ENCODE results near the gene RBFOX2. TPM values are rescaled to one million over a fixed set of nuclear protein-coding genes. Genes with fewer than 3 reads are reported as not detected.

Gene RBFOX2
- total and polyA plus RNA-seq, 10 of the 15 experiments (the other 5 are each of a cell fraction or from before 2014, with no cell fraction given), result 0.01 to 2.7 (median 0.17) TPM; not detected in 4

DNA sequence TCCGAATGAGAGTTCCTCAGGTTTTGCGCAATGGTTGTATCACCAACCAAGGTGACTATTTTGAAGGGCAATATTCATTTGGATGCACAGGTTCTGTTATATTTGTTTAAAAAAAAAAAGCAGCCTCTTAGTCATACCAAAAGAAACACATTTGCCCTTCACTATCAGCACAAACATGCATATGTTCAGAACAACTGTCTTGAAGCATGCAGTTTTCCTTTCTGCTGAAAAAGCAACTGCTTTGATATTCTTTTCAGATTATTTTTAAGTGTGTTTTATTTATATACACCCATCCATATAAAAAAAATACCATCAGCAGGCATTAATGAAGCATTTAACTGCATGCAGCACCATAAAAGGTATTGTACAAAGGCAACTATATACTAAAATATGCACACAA lies 67.8 kb downstream of the RBFOX2 start (continued):
- no peak for TF ChIP-seq ZBTB4 (CRISPR knock-in tag; IDR thresholded peaks at IDR 0.05)

DNA sequence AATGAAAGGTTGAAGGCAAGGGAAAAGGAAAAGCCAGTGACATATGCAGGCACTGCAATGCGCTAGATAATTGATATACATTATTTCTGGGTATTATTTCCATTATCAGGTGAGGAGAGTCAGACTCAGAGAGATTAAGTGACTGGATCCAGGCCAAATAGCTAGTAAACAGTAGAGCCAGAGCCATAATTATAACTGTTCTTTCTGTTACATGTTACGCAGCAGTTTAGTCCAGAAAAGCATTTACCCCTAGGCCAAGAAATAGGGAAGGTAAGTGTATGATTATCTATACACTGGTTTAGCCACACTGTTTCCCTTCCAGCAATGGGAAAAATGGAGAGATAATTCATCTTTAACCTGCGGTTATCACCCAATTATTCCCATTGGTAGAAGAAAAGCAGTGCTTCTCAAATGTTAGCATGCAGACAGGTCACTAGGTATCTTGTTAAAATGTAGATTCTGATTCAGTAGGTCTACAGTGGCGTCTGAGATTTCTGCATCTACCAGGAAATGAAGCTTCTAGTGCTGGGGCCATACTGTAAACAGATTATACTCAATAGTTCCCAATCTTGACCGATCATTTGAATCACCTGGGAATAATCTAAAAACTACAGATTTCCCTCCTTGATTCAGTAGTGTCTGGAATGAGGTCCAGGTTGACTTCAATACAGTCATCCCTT lies 69.4 kb downstream of the RBFOX2 start:
- Histone ChIP-seq H3K27ac (ENCODE audit: control insufficient read depth, insufficient read depth) (no peak overlapping the region), H3K9me3 (replicated peaks; ENCODE audit: control insufficient read depth, insufficient read depth, low read length) (no peaks in the 10 kb centered on the region), H3K36me3 (ENCODE audit: control insufficient read depth in 2 of 2, insufficient read depth in 2 of 2, low read length in 1 of 2) (no peaks in the 10 kb centered on the region), H3K4me1 (ENCODE audit: control insufficient read depth, insufficient read depth, low read length) (no peaks in the 10 kb centered on the region), H3K9ac (ENCODE audit: control insufficient read depth, insufficient read depth, low read length) (no peak overlapping the region), H3K4me2 (ENCODE audit: control insufficient read depth, insufficient read depth) (no peak overlapping the region), H3K27me3 (replicated peaks in 1 of 2; ENCODE audit: control insufficient read depth in 2 of 2, insufficient read depth in 2 of 2, low read length in 1 of 2) (peaks cover 0 to 3% of the 10 kb centered on the region in 2 experiments; a peak in 1 of 4 replicates), H2AFZ (ENCODE audit: control insufficient read depth, low read depth, low read length) (no peak overlapping the region), H3K79me2 (ENCODE audit: control insufficient read depth, insufficient read depth, low read length) (no peaks in the 10 kb centered on the region), H3K4me3 (no peak overlapping the region), H4K20me1 (ENCODE audit: control insufficient read depth, insufficient read depth) (no peaks in the 10 kb centered on the region)
- intact Hi-C loops (cut with micrococcal nuclease; ENCODE audit: unreplicated experiment) (no loop called here), in situ Hi-C loops (cut with MboI) (no loop called here)
- RAD21 ChIA-PET (ENCODE audit: unreplicated experiment), result no interaction called here
- FAIRE-seq (no peak), DNase-seq (ENCODE audit: low read depth, low spot score) (no peak), ATAC-seq (no peak)
- TF ChIP-seq RUNX3 (IDR thresholded peaks at IDR 0.05; ENCODE audit: low read length), result no peak
- SMC1A ChIA-PET (ENCODE audit: uncharacterized antibody, unreplicated experiment), result no interaction called here
- 35% methylated on average over 5 of the region's 5 CpGs for WGBS (ENCODE audit: insufficient coverage, insufficient replicate concordance, low lambda C conversion rate, missing lambda C conversion rate)
- no TSS peak for BruUV-seq (replicated peaks)
- CTCF ChIA-PET, result no interaction called here
- POLR2A ChIA-PET, result no interaction called here

Data from GM12878 (cell line).